MM.1S (cell line): ENCODE measurements around the gene TRPV2.

Experiments
- DNase-seq: peaks from one replicate; pipeline ENCODE4 v3.0.0-alpha.2; 2015
- H2AFZ ChIP-seq: fragments of 300-600 bp; sonication (generic); 2 replicates; pipeline ENCODE4 v1.6.0; 2016; ENCODE audit warnings: antibody characterized with exemption, low read length
- H3F3A ChIP-seq: fragments of 300-600 bp; sonication (generic); 2 replicates; pipeline ENCODE4 v1.6.1; 2016; ENCODE audit warnings: mild to moderate bottlenecking, antibody characterized with exemption, low read length, moderate library complexity, mixed read lengths; ENCODE audit not compliant: insufficient read depth
- H3K27ac ChIP-seq: fragments of 300-600 bp; sonication (generic); 2 replicates; pipeline ENCODE4 v1.5.1; 2016; ENCODE audit warnings: mild to moderate bottlenecking, low read length
- H3K27me3 ChIP-seq: fragments of 300-600 bp; sonication (generic); replicated peaks from 2 replicates; pipeline ENCODE4 v1.6.0; 2016; ENCODE audit warnings: low read length; ENCODE audit not compliant: insufficient read depth
- H3K36me3 ChIP-seq: fragments of 300-600 bp; sonication (generic); replicated peaks from 2 replicates; pipeline ENCODE4 v1.6.1; 2016; ENCODE audit warnings: mild to moderate bottlenecking, low read length, mixed read lengths; ENCODE audit not compliant: insufficient read depth
- H3K4me1 ChIP-seq: fragments of 300-600 bp; sonication (generic); 2 replicates; pipeline ENCODE4 v1.6.1; 2016; ENCODE audit warnings: low read length, mixed read lengths
- H3K4me2 ChIP-seq: fragments of 300-600 bp; sonication (generic); 2 replicates; pipeline ENCODE4 v1.6.0; 2016; ENCODE audit warnings: low read depth, low read length
- H3K4me3 ChIP-seq: fragments of 300-600 bp; sonication (generic); 2 replicates; pipeline ENCODE4 v1.5.1; 2016; ENCODE audit warnings: low read length, mixed read lengths
- H3K79me2 ChIP-seq: fragments of 300-600 bp; sonication (generic); 2 replicates; pipeline ENCODE4 v1.6.1; 2016; ENCODE audit warnings: mixed run types, low read length, mixed read lengths
- H3K9ac ChIP-seq: fragments of 300-600 bp; sonication (generic); 2 replicates; pipeline ENCODE4 v1.6.1; 2016; ENCODE audit warnings: low read length, mixed read lengths
- H3K9me2 ChIP-seq: fragments of 300-600 bp; sonication (generic); replicated peaks from 2 replicates; pipeline ENCODE4 v1.6.1; 2016; ENCODE audit warnings: mild to moderate bottlenecking, low read length, mixed read lengths; ENCODE audit not compliant: insufficient read depth
- H3K9me3 ChIP-seq: fragments of 300-600 bp; sonication (generic); replicated peaks from 2 replicates; pipeline ENCODE4 v1.6.1; 2016; ENCODE audit warnings: mild to moderate bottlenecking, low read length, mixed read lengths; ENCODE audit not compliant: insufficient read depth
- H4K20me1 ChIP-seq: fragments of 300-600 bp; sonication (generic); 2 replicates; pipeline ENCODE4 v1.6.1; 2016; ENCODE audit warnings: mild to moderate bottlenecking, low read length, moderate library complexity, mixed read lengths; ENCODE audit not compliant: insufficient read depth
- CTCF ChIP-seq: fragments of 300-600 bp; sonication (generic); IDR thresholded peaks from 2 replicates; pipeline ENCODE4 v1.5.1; 2016; ENCODE audit warnings: antibody characterized with exemption, low read length, mixed read lengths
- EZH2 ChIP-seq: fragments of 300-600 bp; sonication (generic); optimal IDR thresholded peaks from 2 replicates; pipeline ENCODE3; 2017; ENCODE audit warnings: low read depth, mild to moderate bottlenecking, antibody characterized with exemption, low read length, mixed read lengths
- EZH2phosphoT487 ChIP-seq: fragments of 300-600 bp; sonication (generic); IDR thresholded peaks from 2 replicates; pipeline ENCODE4 v1.6.1; 2018; ENCODE audit warnings: antibody characterized with exemption, low read length

Gene TRPV2

GRCh38 chr17:16471295-16471694, 55.9 kb downstream of the TRPV2 start:
- Histone ChIP-seq H2AFZ (no peak overlapping the region), H3K4me1 (no peaks in the 10 kb centered on the region), H3K4me2 (no peak overlapping the region), H3K27ac (no peak overlapping the region), H3K36me3 (no peaks in the 10 kb centered on the region), H3K4me3 (no peak overlapping the region), H3K27me3 (no peaks in the 10 kb centered on the region), H3F3A (no peaks in the 10 kb centered on the region), H3K9ac (no peak overlapping the region), H3K79me2 (no peaks in the 10 kb centered on the region), H3K9me2 (no peaks in the 10 kb centered on the region), H4K20me1 (no peaks in the 10 kb centered on the region), H3K9me3 (no peaks in the 10 kb centered on the region)
- TF ChIP-seq EZH2: no peak
- TF ChIP-seq CTCF: no peak
- no peak for TF ChIP-seq EZH2phosphoT487
- DNase-seq: no peak

GRCh38 chr17:16472539-16472938, 57.2 kb downstream of the TRPV2 start:
- H2AFZ ChIP-seq: no peak overlapping the region
- no peak overlapping the region for H3K4me2 ChIP-seq
- no peaks in the 10 kb centered on the region for H3K9me3 ChIP-seq
- no peaks in the 10 kb centered on the region for H3K4me1 ChIP-seq
- no peak for DNase-seq
- no peaks in the 10 kb centered on the region for H3K79me2 ChIP-seq
- H3F3A ChIP-seq: no peaks in the 10 kb centered on the region
- no peak overlapping the region for H3K9ac ChIP-seq
- H3K4me3 ChIP-seq: no peak overlapping the region
- H4K20me1 ChIP-seq: no peaks in the 10 kb centered on the region
- H3K27ac ChIP-seq: no peak overlapping the region
- no peaks in the 10 kb centered on the region for H3K9me2 ChIP-seq
- TF ChIP-seq EZH2 (no peak), CTCF (no peak), EZH2phosphoT487 (no peak)
- H3K27me3 ChIP-seq: no peaks in the 10 kb centered on the region
- no peaks in the 10 kb centered on the region for H3K36me3 ChIP-seq

- no peak overlapping the region for H3K4me2 ChIP-seq
- no peak for DNase-seq
Observed at GRCh38 chr17:16473044-16474011, 58.0 kb downstream of the TRPV2 start.

More at GRCh38 chr17:16473044-16474011, 58.0 kb downstream of the TRPV2 start:
- Histone ChIP-seq H3K9me2 (no peaks in the 10 kb centered on the region), H3K4me3 (no peak overlapping the region), H3K9me3 (no peaks in the 10 kb centered on the region), H3K27ac (no peak overlapping the region), H4K20me1 (no peaks in the 10 kb centered on the region), H2AFZ (no peak overlapping the region), H3K27me3 (no peaks in the 10 kb centered on the region), H3K36me3 (no peaks in the 10 kb centered on the region), H3F3A (no peaks in the 10 kb centered on the region), H3K79me2 (no peaks in the 10 kb centered on the region), H3K4me1 (no peaks in the 10 kb centered on the region), H3K9ac (no peak overlapping the region)
- TF ChIP-seq EZH2: no peak
- TF ChIP-seq CTCF: no peak
- TF ChIP-seq EZH2phosphoT487: no peak
